GM18505 (cell line): ENCODE data around the gene RFX7.
A peak's percentile ranks its signal among the peaks of the same experiment; 100 is the strongest.
"Not testable (repeated sequence)": the region's sequence is repeated elsewhere in the genome, so short reads cannot be mapped to it uniquely, and the experiment has no call there.

Experiments used
- ATAC-seq: cut with Tn5 transposase; IDR thresholded peaks from one replicate; pipeline ENCODE4 v1.9.1; 2021; ENCODE audit not compliant: unreplicated experiment
- POLR2A ChIP-seq: IDR thresholded peaks from 4 replicates; pipeline ENCODE4 v1.6.1; 2011; ENCODE audit warnings: borderline replicate concordance; ENCODE audit not compliant: insufficient read depth, insufficient read length; ENCODE audit errors: extremely low read depth

Gene RFX7

GRCh38 chr15:56243163-56244037 lies at the start of gene RFX7:
RFX7 (minus strand) TSS chr15:56243879; CDS start chr15:56243285, 594 bp downstream.
- peak; percentile 69 for TF ChIP-seq POLR2A
- peak; percentile 57 for ATAC-seq

- no peak for TF ChIP-seq POLR2A
- no peak for ATAC-seq
Observed at GRCh38 chr15:56292546-56293316, 49.1 kb upstream of the RFX7 start.

- ATAC-seq: no peak
- TF ChIP-seq POLR2A: no peak
Observed at GRCh38 chr15:56291741-56292140, 48.1 kb upstream of the RFX7 start.

- ATAC-seq: no peak
- no peak for TF ChIP-seq POLR2A
Observed at GRCh38 chr15:56286213-56286612, 42.5 kb upstream of the RFX7 start.

- ATAC-seq: no peak
- TF ChIP-seq POLR2A: no peak
Observed at GRCh38 chr15:56281145-56281544, 37.5 kb upstream of the RFX7 start.

GRCh38 chr15:56273724-56274123 lies 30.0 kb upstream of the RFX7 start:
- TF ChIP-seq POLR2A: no peak
- ATAC-seq: no peak

- ATAC-seq: no peak
- TF ChIP-seq POLR2A: no peak
Observed at GRCh38 chr15:56272454-56272853, 28.8 kb upstream of the RFX7 start.

GRCh38 chr15:56266465-56266864 lies 22.8 kb upstream of the RFX7 start:
- not testable (repeated sequence) for ATAC-seq

- ATAC-seq: no peak
- TF ChIP-seq POLR2A: no peak
Observed at GRCh38 chr15:56261854-56262509, 18.3 kb upstream of the RFX7 start.

GRCh38 chr15:56257306-56257705 lies 13.6 kb upstream of the RFX7 start:
- not testable (repeated sequence) for ATAC-seq

GRCh38 chr15:56254265-56254664 lies 10.6 kb upstream of the RFX7 start:
- ATAC-seq: no peak
- TF ChIP-seq POLR2A: no peak

- no peak for TF ChIP-seq POLR2A
- ATAC-seq: no peak
Observed at GRCh38 chr15:56252386-56252785, 8.7 kb upstream of the RFX7 start.

GRCh38 chr15:56251315-56252095 lies 7.8 kb upstream of the RFX7 start:
- ATAC-seq: no peak
- TF ChIP-seq POLR2A: no peak
